Kidney capillary endothelial cell (primary cell): ENCODE data around the gene GLE1.
"Not testable (repeated sequence)": the region's sequence is repeated elsewhere in the genome, so short reads cannot be mapped to it uniquely, and the experiment has no call there.

Experiments used
- DNase-seq: peaks from one replicate; pipeline ENCODE4 v3.0.0-alpha.2; 2018; ENCODE audit warnings: low spot score

Gene GLE1

DNA sequence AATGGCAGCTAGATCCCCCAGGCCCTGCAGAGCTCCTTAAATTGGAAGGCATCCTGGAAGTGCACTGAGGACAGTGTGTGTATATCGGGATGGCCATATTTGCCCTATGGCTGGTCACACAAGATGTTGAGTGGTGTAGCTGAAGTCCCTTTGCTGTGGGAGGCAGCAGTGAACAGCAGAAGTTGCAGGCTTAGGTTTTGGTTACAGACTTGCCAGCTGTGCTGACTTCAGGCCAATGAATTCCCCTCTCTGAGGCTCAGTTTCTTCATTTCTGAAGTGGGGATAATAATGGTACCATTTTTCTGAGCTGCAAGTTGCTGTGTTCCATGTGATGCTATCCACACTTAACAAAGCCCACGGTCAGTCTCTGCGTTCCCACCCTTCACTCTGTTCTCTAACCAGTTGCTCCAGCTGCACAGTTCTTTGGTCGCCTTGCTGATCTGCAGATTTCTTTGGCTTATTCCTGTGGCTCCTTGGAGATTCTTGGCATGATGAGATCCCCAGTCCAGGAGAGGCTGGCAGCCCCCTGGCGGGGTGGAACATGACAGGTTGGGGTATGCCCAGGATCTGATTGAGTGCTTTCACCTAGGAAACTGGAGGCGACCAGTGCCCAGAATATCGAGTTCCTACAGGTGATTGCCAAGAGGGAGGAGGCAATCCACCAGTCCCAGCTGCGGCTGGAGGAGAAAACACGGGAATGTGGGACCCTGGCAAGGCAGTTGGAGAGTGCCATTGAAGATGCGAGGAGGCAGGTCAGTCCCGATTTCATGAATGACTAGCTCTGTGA, 6.5 kb upstream of the GLE1 start:
- no peak for DNase-seq

GRCh38 chr9:128498911-128499310, 5.6 kb upstream of the GLE1 start:
- DNase-seq = no peak

DNA sequence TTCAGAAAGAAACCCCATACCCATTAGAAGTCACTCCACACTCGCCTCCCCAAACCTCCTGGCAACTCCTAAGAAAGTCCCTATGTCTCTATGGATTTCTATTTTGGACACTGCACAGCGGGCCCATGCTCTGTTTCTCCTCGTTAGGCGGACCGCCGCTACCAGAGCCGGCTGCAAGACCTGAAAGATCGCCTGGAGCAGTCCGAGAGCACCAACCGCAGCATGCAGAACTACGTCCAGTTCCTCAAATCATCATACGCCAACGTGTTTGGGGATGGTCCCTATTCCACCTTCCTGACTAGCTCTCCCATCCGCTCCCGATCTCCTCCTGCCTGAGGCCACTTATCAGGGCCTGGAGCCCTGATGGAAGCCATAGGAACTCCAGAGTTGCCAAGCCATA, 4.6 kb upstream of the GLE1 start:
- DNase-seq = no peak

- not testable (repeated sequence) for DNase-seq
Measured at GRCh38 chr9:128503415-128503825, 1.1 kb upstream of the GLE1 start.

DNA sequence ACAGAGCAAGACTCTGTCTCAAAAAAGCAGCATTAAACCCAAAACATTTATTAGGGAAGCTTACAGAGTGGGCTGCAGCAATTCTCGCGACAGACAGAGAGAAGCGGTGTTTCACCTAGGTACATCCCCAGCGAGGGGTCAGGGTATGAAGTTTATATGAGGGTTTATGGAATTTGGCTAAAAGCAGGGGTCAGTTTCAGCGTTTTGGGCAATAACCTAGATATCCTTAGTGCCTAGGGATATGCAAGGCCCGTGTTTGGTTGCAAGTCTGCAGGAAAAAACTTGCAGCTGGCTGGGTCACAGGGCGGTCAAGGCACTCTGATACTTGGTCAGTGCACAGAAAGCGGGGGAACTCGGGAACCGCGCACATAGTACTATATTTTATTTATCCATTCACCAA, 649 bp upstream of the GLE1 start:
- DNase-seq = peak; percentile 21

DNA sequence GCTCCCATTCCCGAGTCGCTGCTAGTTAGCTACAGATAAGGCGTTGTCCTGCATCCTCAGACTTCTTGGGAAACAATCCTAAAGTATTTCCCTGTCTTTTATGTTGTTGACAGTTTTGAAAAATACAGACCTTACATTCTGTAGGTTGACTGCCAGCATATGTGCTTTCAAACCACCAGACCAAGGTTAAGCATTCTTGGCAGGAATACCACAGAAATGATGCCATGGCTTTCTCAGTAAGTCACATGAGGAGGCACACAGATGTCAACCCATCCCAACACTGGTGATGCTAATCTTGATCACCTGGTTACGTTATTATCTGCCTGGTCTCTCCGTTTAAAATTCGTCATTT, 871 bp downstream of the GLE1 start:
- DNase-seq = peak; percentile 24

GRCh38 chr9:128505906-128506305, 1.4 kb downstream of the GLE1 start:
- not testable (repeated sequence) for DNase-seq

GRCh38 chr9:128512820-128513219, 8.3 kb downstream of the GLE1 start:
- DNase-seq = no peak

DNA sequence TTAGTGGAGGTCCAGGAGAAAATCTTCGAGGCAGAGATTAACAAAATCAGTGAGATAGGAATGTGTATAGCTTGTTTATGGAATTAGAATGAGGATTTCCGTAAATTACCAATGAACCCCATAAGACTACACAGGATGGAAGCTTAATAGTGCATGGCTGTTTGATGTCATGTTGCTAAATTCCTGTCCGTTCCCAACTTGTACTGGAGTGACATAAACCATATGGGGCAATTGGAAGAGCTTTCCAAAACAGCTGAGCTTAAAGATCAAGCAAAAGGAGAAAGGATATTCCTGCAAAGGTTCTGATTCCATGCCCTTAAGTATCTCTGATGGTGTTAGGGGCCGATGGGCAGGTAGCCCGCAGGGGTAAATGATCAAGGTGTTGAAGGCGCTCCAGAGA, 17.4 kb downstream of the GLE1 start:
- no peak for DNase-seq

- DNase-seq = peak; percentile 42
Measured at GRCh38 chr9:128523199-128523925, 18.8 kb downstream of the GLE1 start.

DNA sequence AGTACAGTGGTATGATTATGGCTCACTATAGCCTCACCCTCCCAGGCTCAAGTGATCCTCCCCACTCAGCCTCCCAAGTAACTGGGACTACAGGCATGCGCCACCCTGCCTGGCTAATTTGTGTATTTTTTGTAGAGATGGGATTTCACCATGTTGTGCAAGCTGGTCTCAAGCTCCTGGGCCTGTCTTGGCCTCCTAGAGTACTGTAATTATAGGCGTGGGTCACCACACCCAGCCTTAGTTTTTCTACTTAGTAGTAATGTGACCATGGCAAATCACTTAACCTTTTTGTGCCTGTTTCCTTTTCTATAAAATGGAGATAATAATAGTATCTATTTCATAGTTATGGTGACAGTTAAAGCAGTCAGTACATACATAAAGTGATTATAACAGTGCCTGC, 22.2 kb downstream of the GLE1 start:
- no peak for DNase-seq

- DNase-seq = peak; percentile 18
Measured at GRCh38 chr9:128528445-128529160, 24.1 kb downstream of the GLE1 start.

DNA sequence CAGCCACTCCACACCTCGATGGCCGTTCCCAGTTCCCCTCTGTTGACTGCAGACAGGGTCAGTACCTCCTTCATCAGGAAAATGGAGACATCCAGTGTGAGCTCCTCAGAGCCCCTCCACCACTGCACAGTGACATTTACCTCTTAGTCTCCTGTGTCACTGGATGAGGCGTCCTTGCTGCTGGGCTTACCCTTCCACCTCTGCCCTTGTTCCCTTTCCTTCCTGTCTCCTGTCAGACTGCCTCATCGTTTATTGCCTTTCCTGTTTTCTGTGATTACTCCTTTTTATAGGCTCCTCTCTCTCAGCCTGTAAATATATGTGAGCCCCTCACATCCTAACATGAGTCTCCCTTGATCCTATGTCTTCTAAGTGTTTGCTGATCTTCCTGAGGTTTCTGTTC, 24.7 kb downstream of the GLE1 start:
- DNase-seq = peak; percentile 48

- no peak for DNase-seq
Measured at GRCh38 chr9:128532581-128532980, 28.1 kb downstream of the GLE1 start.

DNA sequence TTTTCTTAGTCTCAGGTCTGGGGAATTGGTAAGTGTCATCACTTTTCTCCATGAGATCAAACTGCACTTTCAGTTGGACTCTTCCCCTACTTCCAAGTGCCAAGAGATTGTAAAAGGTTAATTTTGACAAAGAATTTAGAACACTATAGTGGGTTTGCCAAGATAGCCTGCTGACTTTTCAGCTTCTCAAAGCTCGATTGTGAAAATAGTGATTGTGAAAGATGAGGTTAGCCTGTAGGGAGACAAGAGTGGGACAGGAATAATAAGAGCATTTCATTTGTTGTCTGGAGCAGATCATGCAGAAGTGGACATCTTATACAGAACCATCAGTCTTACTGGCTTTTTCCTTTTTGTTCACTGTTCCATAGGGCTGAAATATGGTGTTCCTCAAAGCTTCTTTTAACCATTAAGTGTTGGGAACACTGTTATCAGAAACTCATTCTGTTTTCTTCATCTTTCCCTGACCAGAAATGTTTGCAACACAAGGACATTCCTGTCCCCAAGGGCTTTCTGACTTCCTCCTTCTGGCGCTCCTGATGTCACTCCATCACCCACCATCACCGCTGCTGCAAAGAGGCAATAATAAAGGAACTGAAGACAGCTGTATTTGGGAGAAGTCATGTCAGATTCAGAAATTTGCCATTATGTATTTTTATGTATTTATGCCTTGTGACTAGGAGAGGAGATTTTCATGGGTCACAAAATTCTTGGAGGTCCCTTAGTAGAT, 36.3 kb downstream of the GLE1 start:
- no peak for DNase-seq

GRCh38 chr9:128546504-128546903, 42.0 kb downstream of the GLE1 start:
- no peak for DNase-seq

DNA sequence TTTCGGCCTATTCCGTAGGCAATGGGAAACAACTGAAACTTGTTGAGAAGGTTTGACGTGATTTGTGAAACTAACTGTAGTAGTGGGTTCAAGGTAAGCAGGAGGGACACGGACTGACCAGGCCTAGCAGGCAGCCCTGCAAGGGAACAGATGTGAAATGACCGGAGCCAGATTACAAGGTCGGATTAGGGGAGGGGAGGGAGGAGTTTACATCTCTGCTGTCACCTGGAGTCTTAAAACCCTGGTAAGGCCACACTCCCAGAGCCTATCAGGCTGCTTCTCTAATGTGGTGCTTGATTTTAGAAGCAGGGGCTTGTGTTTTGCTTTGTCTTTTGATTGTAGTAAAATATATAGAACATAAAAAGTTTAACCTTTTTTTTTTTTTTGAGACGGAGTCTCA, 44.4 kb downstream of the GLE1 start:
- no peak for DNase-seq

DNA sequence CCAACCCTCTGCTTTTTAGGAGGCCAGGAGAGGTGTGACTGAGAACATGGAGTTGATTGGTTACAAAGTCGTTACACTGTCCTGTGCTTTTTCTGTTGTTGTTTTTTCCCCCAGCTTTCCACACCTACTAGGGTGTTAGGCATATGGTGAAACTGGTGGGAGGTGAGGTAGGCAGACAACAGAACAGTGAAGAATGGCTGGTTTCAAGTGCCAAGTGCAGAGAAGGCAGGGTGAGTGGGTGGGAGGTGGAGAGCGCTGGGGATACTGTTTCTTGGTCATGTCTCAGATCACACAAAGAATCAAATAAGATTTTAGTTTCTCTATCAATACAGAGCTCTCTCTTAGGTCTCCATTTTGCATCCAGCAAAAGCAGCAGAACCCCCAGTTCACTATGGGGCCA, 45.7 kb downstream of the GLE1 start:
- no peak for DNase-seq

- DNase-seq = no peak
Measured at GRCh38 chr9:128550770-128551656, 46.5 kb downstream of the GLE1 start.

GRCh38 chr9:128551657-128552152, 47.2 kb downstream of the GLE1 start:
- DNase-seq = no peak

GRCh38 chr9:128552153-128552743, 47.7 kb downstream of the GLE1 start, which contains the start of gene SPTAN1:
SPTAN1 (plus strand) TSS chr9:128552587; CDS start chr9:128566741, 14,154 bp downstream.
- peak; percentile 88 for DNase-seq
